Activated B cell treated with CpG ODN at 0.5 μM for 24 hours (primary cell): ENCODE measurements around the gene CMTM4. TPM values are rescaled to one million over a fixed set of nuclear protein-coding genes. Genes with fewer than 3 reads are reported as not detected.

ENCODE experiments used
- ATAC-seq: fragments of 200-7000 bp; cut with Tn5 transposase; one replicate; pipeline ENCODE4 v1.10.0; 2021; ENCODE audit warnings: low read depth, mild to moderate bottlenecking, moderate library complexity
- CTCF ChIA-PET: fragments of 350-600 bp; sonication (Branson Sonifier 250); formaldehyde crosslinking; loops from one replicate; lab custom pipeline; 2021; ENCODE audit warnings: antibody characterized with exemption; lab: Charles Lee
- POLR2A ChIA-PET: fragments of 350-600 bp; sonication (Branson Sonifier 250); formaldehyde crosslinking; loops from one replicate; lab custom pipeline; 2021; ENCODE audit warnings: antibody characterized with exemption; lab: Charles Lee
- DNase-seq: peaks from one replicate; pipeline ENCODE4 v3.0.0; 2022
- H3K27ac Mint-ChIP-seq: one replicate; pipeline ENCODE4 v1.8.0; 2020; ENCODE audit warnings: mixed read lengths
- H3K27me3 Mint-ChIP-seq: one replicate; pipeline ENCODE4 v1.8.0; 2021; ENCODE audit warnings: mixed read lengths
- H3K36me3 Mint-ChIP-seq: one replicate; pipeline ENCODE4 v1.8.0; 2021; ENCODE audit warnings: low read depth, mixed read lengths
- H3K4me1 Mint-ChIP-seq: one replicate; pipeline ENCODE4 v1.8.0; 2021; ENCODE audit warnings: mixed read lengths
- H3K4me3 Mint-ChIP-seq: one replicate; pipeline ENCODE4 v1.8.0; 2020; ENCODE audit warnings: mild to moderate bottlenecking, mixed read lengths
- H3K9me3 Mint-ChIP-seq: one replicate; pipeline ENCODE4 v1.8.0; 2020; ENCODE audit warnings: mixed read lengths
- CTCF ChIP-seq: fragments of 200-600 bp; IDR thresholded peaks from one replicate; pipeline ENCODE4 v1.8.0; 2022; ENCODE audit warnings: antibody characterized with exemption, mild to moderate bottlenecking
- intact Hi-C: fragments of 100-400 bp; cut with micrococcal nuclease; formaldehyde crosslinking; loops from one replicate; pipeline ENCODE4 v1.15.1; 2024
- total RNA-seq: library from RNA; stranded (reverse); gene quantifications from 2 replicates; pipeline ENCODE4 v1.2.3, GENCODE V29; 2022

The CMTM4 gene
- total RNA-seq, 1 donor from 2014 or later, result 0.38 TPM

GRCh38 chr16:66706506-66706880 lies 9.9 kb upstream of the CMTM4 start:
- H3K36me3 Mint-ChIP-seq, result no peaks in the 10 kb centered on the region
- no peak for TF ChIP-seq CTCF
- H3K27me3 Mint-ChIP-seq, result peaks cover 10% of the 10 kb centered on the region
- H3K4me3 Mint-ChIP-seq, result no peak overlapping the region
- ChIA-PET CTCF (interaction anchor here (0.7 kb wide), 1 partner anchor 15 kb away, joined by 3 read pairs; no protein-coding TSS in a partner anchor), POLR2A (no interaction called here)
- H3K4me1 Mint-ChIP-seq, result no peaks in the 10 kb centered on the region
- intact Hi-C loops, result no loop called here
- no peak overlapping the region for H3K27ac Mint-ChIP-seq
- no peak for ATAC-seq
- H3K9me3 Mint-ChIP-seq, result no peaks in the 10 kb centered on the region
- no peak for DNase-seq

GRCh38 chr16:66705790-66706505 lies 9.4 kb upstream of the CMTM4 start:
- H3K4me1 Mint-ChIP-seq, result no peaks in the 10 kb centered on the region
- CTCF ChIA-PET, result interaction anchor here (0.7 kb wide), 1 partner anchor 16 kb away, joined by 3 read pairs; no protein-coding TSS in a partner anchor

GRCh38 chr16:66703406-66704215 lies 7.1 kb upstream of the CMTM4 start:
- H3K27ac Mint-ChIP-seq, result no peak overlapping the region
- intact Hi-C loops, result no loop called here
- ATAC-seq, result no peak

More at GRCh38 chr16:66705790-66706505, 9.4 kb upstream of the CMTM4 start:
- Mint-ChIP-seq H3K27ac (no peak overlapping the region), H3K27me3 (peaks cover 10% of the 10 kb centered on the region), H3K36me3 (no peaks in the 10 kb centered on the region), H3K4me3 (no peak overlapping the region), H3K9me3 (no peaks in the 10 kb centered on the region)
- no peak for DNase-seq
- POLR2A ChIA-PET, result no interaction called here
- ATAC-seq, result no peak
- intact Hi-C loops, result no loop called here
- TF ChIP-seq CTCF, result no peak

GRCh38 chr16:66701516-66701915 lies 5.0 kb upstream of the CMTM4 start:
- no peak overlapping the region for H3K4me3 Mint-ChIP-seq
- ATAC-seq (no peak), DNase-seq (no peak)
- intact Hi-C loops, result no loop called here
- POLR2A ChIA-PET, result no interaction called here
- H3K27ac Mint-ChIP-seq, result no peak overlapping the region
- H3K36me3 Mint-ChIP-seq, result no peaks in the 10 kb centered on the region
- CTCF ChIA-PET, result no interaction called here
- H3K4me1 Mint-ChIP-seq, result peaks cover 7% of the 10 kb centered on the region
- H3K27me3 Mint-ChIP-seq, result peaks cover 4% of the 10 kb centered on the region
- H3K9me3 Mint-ChIP-seq, result no peaks in the 10 kb centered on the region
- TF ChIP-seq CTCF, result no peak

More at GRCh38 chr16:66703406-66704215, 7.1 kb upstream of the CMTM4 start:
- Mint-ChIP-seq H3K4me3 (no peak overlapping the region), H3K9me3 (no peaks in the 10 kb centered on the region), H3K27me3 (peaks cover 8% of the 10 kb centered on the region), H3K4me1 (no peaks in the 10 kb centered on the region), H3K36me3 (no peaks in the 10 kb centered on the region)
- TF ChIP-seq CTCF, result no peak
- no peak for DNase-seq
- ChIA-PET CTCF (no interaction called here), POLR2A (no interaction called here)

GRCh38 chr16:66701026-66701425 lies 4.5 kb upstream of the CMTM4 start:
- H3K27me3 Mint-ChIP-seq, result peaks cover 4% of the 10 kb centered on the region
- no peak for TF ChIP-seq CTCF
- DNase-seq, result no peak
- no peak for ATAC-seq
- H3K4me1 Mint-ChIP-seq, result peaks cover 7% of the 10 kb centered on the region
- H3K36me3 Mint-ChIP-seq, result no peaks in the 10 kb centered on the region
- POLR2A ChIA-PET, result no interaction called here
- intact Hi-C loops, result no loop called here
- no peak overlapping the region for H3K27ac Mint-ChIP-seq
- no peak overlapping the region for H3K4me3 Mint-ChIP-seq
- CTCF ChIA-PET, result interaction anchor here (1.4 kb wide), 1 partner anchor 294 kb away, joined by 3 read pairs; no protein-coding TSS in a partner anchor
- no peaks in the 10 kb centered on the region for H3K9me3 Mint-ChIP-seq
